ENCODE results near the gene LKAAEAR1. TPM values are rescaled to one million over a fixed set of nuclear protein-coding genes. Genes with fewer than 3 reads are reported as not detected.

The LKAAEAR1 gene
- total and polyA plus RNA-seq, 2 of the 13 experiments (the other 11 are each of a cell fraction or from before 2014, with no cell fraction given) = not detected

DNA sequence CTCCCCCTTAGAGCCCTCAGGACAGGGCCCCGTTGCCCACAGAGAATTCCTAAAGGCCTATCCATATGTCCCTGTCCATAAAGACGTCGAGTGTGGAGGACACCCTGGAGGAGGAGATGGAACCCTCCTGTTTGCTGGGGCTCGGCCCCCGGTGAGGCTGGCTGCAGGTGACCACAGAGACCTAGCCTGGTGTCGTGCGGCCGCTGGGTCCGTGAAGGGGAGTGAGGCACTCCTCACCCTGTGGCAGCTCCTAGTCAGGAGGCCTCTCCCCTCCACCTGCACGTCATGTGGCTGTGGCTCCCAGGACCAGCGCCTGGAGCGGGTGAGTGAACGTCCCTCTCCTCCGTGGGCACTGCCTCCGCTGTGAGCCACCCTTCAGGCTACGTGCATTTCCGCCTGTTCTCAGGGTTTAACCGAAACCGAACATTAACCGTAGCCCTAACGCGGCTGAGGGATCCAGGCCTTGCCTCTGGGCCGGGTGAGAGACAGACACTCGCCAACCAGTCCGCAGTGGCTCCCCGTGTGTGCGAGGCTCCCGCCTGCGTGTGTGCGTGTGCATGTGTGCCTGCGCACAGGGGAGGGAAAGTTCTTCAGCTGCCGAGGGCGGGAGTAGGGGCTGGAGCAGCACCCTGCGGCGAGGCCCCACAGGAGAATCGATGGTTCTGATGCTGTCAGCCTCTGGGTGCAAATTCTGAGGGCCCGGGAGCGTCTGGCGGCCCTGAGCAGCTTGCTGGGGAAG, 27.1 kb downstream of the LKAAEAR1 start (continued):
- TF ChIP-seq, protein P1, sequence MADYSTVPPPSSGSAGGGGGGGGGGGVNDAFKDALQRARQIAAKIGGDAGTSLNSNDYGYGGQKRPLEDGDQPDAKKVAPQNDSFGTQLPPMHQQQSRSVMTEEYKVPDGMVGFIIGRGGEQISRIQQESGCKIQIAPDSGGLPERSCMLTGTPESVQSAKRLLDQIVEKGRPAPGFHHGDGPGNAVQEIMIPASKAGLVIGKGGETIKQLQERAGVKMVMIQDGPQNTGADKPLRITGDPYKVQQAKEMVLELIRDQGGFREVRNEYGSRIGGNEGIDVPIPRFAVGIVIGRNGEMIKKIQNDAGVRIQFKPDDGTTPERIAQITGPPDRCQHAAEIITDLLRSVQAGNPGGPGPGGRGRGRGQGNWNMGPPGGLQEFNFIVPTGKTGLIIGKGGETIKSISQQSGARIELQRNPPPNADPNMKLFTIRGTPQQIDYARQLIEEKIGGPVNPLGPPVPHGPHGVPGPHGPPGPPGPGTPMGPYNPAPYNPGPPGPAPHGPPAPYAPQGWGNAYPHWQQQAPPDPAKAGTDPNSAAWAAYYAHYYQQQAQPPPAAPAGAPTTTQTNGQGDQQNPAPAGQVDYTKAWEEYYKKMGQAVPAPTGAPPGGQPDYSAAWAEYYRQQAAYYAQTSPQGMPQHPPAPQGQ (CRISPR knock-in tag; IDR thresholded peaks at IDR 0.05; ENCODE audit: borderline replicate concordance) = no peak
- TF ChIP-seq E2F5 (CRISPR knock-in tag; conservative IDR thresholded peaks at IDR 0.05) = peak; percentile 12; the same call in 1 of the 2 replicates
- TF ChIP-seq ZNF354B (CRISPR knock-in tag; IDR thresholded peaks at IDR 0.05) = peak; percentile 88
- no peak for TF ChIP-seq ZFAT (CRISPR knock-in tag; conservative IDR thresholded peaks at IDR 0.05)
- no peak for TF ChIP-seq SMAD1 (CRISPR knock-in tag; IDR thresholded peaks at IDR 0.05; ENCODE audit: borderline replicate concordance, low read depth)
- TF ChIP-seq SMARCC2 (IDR thresholded peaks at IDR 0.05) = no peak
- peak; percentile 49 for TF ChIP-seq ZNF564 (CRISPR knock-in tag; IDR thresholded peaks at IDR 0.05)
- no peak for TF ChIP-seq MATR3 (CRISPR knock-in tag; IDR thresholded peaks at IDR 0.05)
- 0 out of 2 replicates have a peak, but pooled peaks have one; percentile 33 for TF ChIP-seq RBAK (CRISPR knock-in tag; IDR thresholded peaks at IDR 0.05)
- no peak for TF ChIP-seq KMT2A (CRISPR knock-in tag; IDR thresholded peaks at IDR 0.05)
- TF ChIP-seq ZNF556 (CRISPR knock-in tag; IDR thresholded peaks at IDR 0.05; ENCODE audit: borderline replicate concordance) = peak; percentile 86
- peak; percentile 82 for TF ChIP-seq BORCS8-MEF2B (CRISPR knock-in tag; IDR thresholded peaks at IDR 0.05)
- TF ChIP-seq, protein P2, sequence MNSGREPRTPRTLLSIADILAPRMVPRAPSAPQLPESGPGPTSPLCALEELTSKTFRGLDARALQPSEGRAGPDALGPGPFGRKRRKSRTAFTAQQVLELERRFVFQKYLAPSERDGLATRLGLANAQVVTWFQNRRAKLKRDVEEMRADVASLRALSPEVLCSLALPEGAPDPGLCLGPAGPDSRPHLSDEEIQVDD (CRISPR knock-in tag; IDR thresholded peaks at IDR 0.05; ENCODE audit: borderline replicate concordance) = no peak
- TF ChIP-seq, protein P3, sequence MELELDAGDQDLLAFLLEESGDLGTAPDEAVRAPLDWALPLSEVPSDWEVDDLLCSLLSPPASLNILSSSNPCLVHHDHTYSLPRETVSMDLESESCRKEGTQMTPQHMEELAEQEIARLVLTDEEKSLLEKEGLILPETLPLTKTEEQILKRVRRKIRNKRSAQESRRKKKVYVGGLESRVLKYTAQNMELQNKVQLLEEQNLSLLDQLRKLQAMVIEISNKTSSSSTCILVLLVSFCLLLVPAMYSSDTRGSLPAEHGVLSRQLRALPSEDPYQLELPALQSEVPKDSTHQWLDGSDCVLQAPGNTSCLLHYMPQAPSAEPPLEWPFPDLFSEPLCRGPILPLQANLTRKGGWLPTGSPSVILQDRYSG (CRISPR knock-in tag; IDR thresholded peaks at IDR 0.05) = peak; percentile 47; the same call in 1 of the 2 replicates
- TF ChIP-seq PHF21A (CRISPR knock-in tag; IDR thresholded peaks at IDR 0.05) = 0 out of 2 replicates have a peak, but pooled peaks have one; percentile 8
- TF ChIP-seq HCFC1 (IDR thresholded peaks at IDR 0.05; ENCODE audit: low read depth, low read length) = no peak
- TF ChIP-seq ZNF562 (CRISPR knock-in tag; IDR thresholded peaks at IDR 0.05; ENCODE audit: borderline replicate concordance) = no peak
- peak; percentile 98 for TF ChIP-seq ZNF776 (CRISPR knock-in tag; IDR thresholded peaks at IDR 0.05)
- TF ChIP-seq ZNF317 (CRISPR knock-in tag; IDR thresholded peaks at IDR 0.05) = peak; percentile 71
- no peak for TF ChIP-seq NONO (IDR thresholded peaks at IDR 0.05)
- peak; percentile 60 for TF ChIP-seq NONO (CRISPR knock-in tag; conservative IDR thresholded peaks at IDR 0.05)
- TF ChIP-seq PCBP1 (IDR thresholded peaks at IDR 0.05; ENCODE audit: borderline replicate concordance, low read depth, low read length) = no peak; the same call in 1 of the 2 replicates
- TF ChIP-seq ELF1 (CRISPR knock-in tag; IDR thresholded peaks at IDR 0.05) = no peak
- no peak for TF ChIP-seq KLF16 (CRISPR knock-in tag; IDR thresholded peaks at IDR 0.05)
- no peak; the same call in 1 of the 2 replicates for TF ChIP-seq ZNF788 (CRISPR knock-in tag; IDR thresholded peaks at IDR 0.05; ENCODE audit: borderline replicate concordance)
- no peak for TF ChIP-seq ATF2 (CRISPR knock-in tag; IDR thresholded peaks at IDR 0.05)

All from HepG2 (cell line).